Measurements from ENCODE around the gene TMEM154. TPM values are rescaled to one million over a fixed set of nuclear protein-coding genes. Genes with fewer than 3 reads are reported as not detected.

The TMEM154 gene
- polyA plus RNA-seq, 1 donor (not counting 4 experiments of a cell fraction or from before 2014, with no cell fraction given): 106 TPM

- Histone ChIP-seq H3K36me3 (ENCODE audit: control insufficient read depth in 2 of 2, extremely low read depth in 1 of 2, insufficient read depth in 2 of 2, low read length in 2 of 2) (no peaks in the 10 kb centered on the region), H3K27me3 (ENCODE audit: control insufficient read depth, extremely low read depth, insufficient read depth, low read length) (no peaks in the 10 kb centered on the region), H3K4me1 (ENCODE audit: control insufficient read depth, extremely low read depth, insufficient read depth, low read length) (peaks cover 50% of the 10 kb centered on the region), H4K20me1 (ENCODE audit: control insufficient read depth, extremely low read depth, insufficient read depth, low read length) (no peaks in the 10 kb centered on the region), H2AFZ (ENCODE audit: control insufficient read depth, low read length) (peak overlapping the region; percentile 14), H3K79me2 (ENCODE audit: control insufficient read depth, insufficient read depth, low read length) (no peaks in the 10 kb centered on the region), H3K9me3 (ENCODE audit: control insufficient read depth, low read depth, low read length) (no peaks in the 10 kb centered on the region), H3K4me2 (ENCODE audit: control insufficient read depth, extremely low read depth, insufficient read depth, low read depth, low read length) (peak overlapping the region; percentile 88), H3K9ac (ENCODE audit: control insufficient read depth, extremely low read depth, insufficient read depth, low read length) (peak overlapping the region; percentile 72), H3K4me3 (ENCODE audit: control insufficient read depth in 2 of 3, extremely low read depth in 1 of 3, insufficient read depth in 2 of 3, low read depth in 1 of 3, low read length in 3 of 3) (no peak overlapping the region), H3K27ac (ENCODE audit: control insufficient read depth, insufficient read depth, low read length) (peak overlapping the region; percentile 97), H3K9me1 (ENCODE audit: control insufficient read depth, extremely low read depth, insufficient read depth, low read length) (no peaks in the 10 kb centered on the region)
- no peak for TF ChIP-seq EZH2 (IDR thresholded peaks at IDR 0.05; ENCODE audit: low read length)
- TF ChIP-seq CTCF (optimal IDR thresholded peaks at IDR 0.05 in 1 of 3, IDR thresholded peaks at IDR 0.05 in 1 of 3, conservative IDR thresholded peaks at IDR 0.05 in 1 of 3; ENCODE audit: extremely low read depth in 1 of 3, insufficient read depth in 2 of 3, low read length in 3 of 3): no peak
- FAIRE-seq (no peak), DNase-seq (ENCODE audit: low read depth, low spot score) (no peak)
- dilution Hi-C loops (cut with MboI; ENCODE audit: extremely low pct_ligation_motif_present, low sequenced_read_pairs): no loop called here
These were observed 18.3 kb upstream of the TMEM154 start for GRCh38 chr4:152698089-152698499.

- Histone ChIP-seq H3K36me3 (ENCODE audit: control insufficient read depth in 2 of 2, extremely low read depth in 1 of 2, insufficient read depth in 2 of 2, low read length in 2 of 2) (no peaks in the 10 kb centered on the region), H2AFZ (ENCODE audit: control insufficient read depth, low read length) (peak overlapping the region; percentile 14), H3K4me1 (ENCODE audit: control insufficient read depth, extremely low read depth, insufficient read depth, low read length) (peaks cover 50% of the 10 kb centered on the region), H3K9ac (ENCODE audit: control insufficient read depth, extremely low read depth, insufficient read depth, low read length) (peak overlapping the region; percentile 72), H3K9me1 (ENCODE audit: control insufficient read depth, extremely low read depth, insufficient read depth, low read length) (no peaks in the 10 kb centered on the region), H3K9me3 (ENCODE audit: control insufficient read depth, low read depth, low read length) (no peaks in the 10 kb centered on the region), H3K27me3 (ENCODE audit: control insufficient read depth, extremely low read depth, insufficient read depth, low read length) (no peaks in the 10 kb centered on the region), H3K79me2 (ENCODE audit: control insufficient read depth, insufficient read depth, low read length) (no peaks in the 10 kb centered on the region), H4K20me1 (ENCODE audit: control insufficient read depth, extremely low read depth, insufficient read depth, low read length) (no peaks in the 10 kb centered on the region), H3K27ac (ENCODE audit: control insufficient read depth, insufficient read depth, low read length) (peak overlapping the region; percentile 97), H3K4me3 (ENCODE audit: control insufficient read depth in 2 of 3, extremely low read depth in 1 of 3, insufficient read depth in 2 of 3, low read depth in 1 of 3, low read length in 3 of 3) (peak overlapping the region in 2 of 3 experiments; percentile 24 to 43), H3K4me2 (ENCODE audit: control insufficient read depth, extremely low read depth, insufficient read depth, low read depth, low read length) (peak overlapping the region; percentile 88)
- peak; percentile 99 for FAIRE-seq
- dilution Hi-C loops (cut with MboI; ENCODE audit: extremely low pct_ligation_motif_present, low sequenced_read_pairs): no loop called here
- DNase-seq (ENCODE audit: low read depth, low spot score): no peak
- TF ChIP-seq EZH2 (IDR thresholded peaks at IDR 0.05; ENCODE audit: low read length) (no peak), CTCF (optimal IDR thresholded peaks at IDR 0.05 in 1 of 3, IDR thresholded peaks at IDR 0.05 in 1 of 3, conservative IDR thresholded peaks at IDR 0.05 in 1 of 3; ENCODE audit: extremely low read depth in 1 of 3, insufficient read depth in 2 of 3, low read length in 3 of 3) (no peak)
These were observed 17.7 kb upstream of the TMEM154 start for GRCh38 chr4:152697284-152698088.
